Measurements from ENCODE around the gene LRP3.
A peak's percentile ranks its signal among the peaks of the same experiment; 100 is the strongest.
"Not testable (repeated sequence)": the region's sequence is repeated elsewhere in the genome, so short reads cannot be mapped to it uniquely, and the experiment has no call there.

Gene LRP3

DNA sequence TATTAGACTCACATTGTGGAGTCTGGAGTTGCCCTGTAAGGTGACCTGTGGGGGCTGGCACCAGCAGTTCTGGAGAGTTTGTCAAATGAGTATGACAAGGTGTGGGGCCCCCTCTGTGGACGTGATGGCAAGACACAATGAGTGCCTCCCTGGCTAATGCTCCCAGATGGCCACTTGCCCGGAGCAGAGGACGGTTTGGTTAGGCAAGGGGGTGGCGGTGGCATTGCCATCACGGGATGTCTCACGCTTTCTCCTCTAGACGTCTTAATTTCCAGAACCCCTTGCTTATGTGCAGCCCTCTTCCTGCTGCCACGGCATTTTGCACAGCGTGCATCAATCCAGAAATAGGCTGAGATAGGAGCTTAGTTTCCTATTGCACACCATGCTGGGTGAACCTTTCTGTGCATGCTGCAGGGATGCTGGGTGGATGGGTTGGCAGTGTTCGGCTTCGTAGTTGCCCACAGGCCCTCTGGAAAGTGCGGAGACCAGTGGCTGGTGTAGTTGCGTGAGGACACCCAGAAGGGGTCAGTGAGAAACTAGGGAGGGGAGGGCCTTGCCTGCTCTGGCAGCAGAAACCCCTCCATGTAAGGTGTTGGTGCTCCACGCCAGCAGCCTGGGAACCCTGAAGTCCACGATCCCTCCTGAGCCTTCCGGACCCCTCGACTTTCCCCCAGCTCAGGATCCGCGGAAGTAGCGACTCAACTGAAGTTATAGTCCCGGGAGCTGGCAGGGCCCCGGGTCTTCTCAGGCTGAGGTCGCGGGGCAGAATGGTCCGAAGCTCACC, 18.1 kb upstream of the LRP3 start:
- FAIRE-seq (peak; percentile 21), DNase-seq (ENCODE audit: insufficient read length, low spot score) (no peak)

DNA sequence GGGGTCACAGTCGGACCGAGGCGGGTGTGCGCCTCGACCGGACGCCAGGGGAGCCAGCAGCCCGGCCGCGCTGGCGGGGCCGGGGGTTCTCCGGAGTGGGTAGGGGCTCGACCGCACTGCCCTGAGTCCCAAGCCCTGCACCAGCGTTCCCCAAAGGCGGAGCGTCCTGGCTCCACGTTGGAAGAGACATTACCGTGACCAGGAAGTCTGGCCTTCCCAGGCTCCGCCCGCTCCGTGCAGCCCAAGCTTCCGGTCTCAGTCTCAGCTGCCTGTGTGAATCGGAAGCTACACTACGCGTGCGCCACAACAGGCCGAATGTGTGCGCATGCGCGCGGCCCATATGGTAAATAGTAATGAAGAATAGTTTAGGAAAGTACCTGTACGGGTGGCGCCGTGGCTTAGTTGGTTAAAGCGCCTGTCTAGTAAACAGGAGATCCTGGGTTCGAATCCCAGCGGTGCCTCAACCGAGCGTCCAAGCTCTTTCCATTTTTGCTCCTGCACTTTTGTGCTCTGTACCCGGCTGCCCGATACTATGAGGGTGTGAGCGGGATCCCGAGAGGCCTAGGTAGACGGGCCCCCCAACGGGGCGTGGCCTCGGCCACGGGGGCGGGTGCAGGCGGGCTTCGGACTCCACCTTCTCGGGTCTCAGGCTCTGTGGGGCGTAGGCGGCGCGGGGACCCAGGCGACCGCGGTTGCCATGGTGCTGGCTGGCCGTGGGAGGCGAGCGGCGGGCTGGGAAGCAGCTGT, 17.3 kb upstream of the LRP3 start:
- DNase-seq (ENCODE audit: insufficient read length, low spot score), result peak; percentile 91
- FAIRE-seq, result peak; percentile 97

DNA sequence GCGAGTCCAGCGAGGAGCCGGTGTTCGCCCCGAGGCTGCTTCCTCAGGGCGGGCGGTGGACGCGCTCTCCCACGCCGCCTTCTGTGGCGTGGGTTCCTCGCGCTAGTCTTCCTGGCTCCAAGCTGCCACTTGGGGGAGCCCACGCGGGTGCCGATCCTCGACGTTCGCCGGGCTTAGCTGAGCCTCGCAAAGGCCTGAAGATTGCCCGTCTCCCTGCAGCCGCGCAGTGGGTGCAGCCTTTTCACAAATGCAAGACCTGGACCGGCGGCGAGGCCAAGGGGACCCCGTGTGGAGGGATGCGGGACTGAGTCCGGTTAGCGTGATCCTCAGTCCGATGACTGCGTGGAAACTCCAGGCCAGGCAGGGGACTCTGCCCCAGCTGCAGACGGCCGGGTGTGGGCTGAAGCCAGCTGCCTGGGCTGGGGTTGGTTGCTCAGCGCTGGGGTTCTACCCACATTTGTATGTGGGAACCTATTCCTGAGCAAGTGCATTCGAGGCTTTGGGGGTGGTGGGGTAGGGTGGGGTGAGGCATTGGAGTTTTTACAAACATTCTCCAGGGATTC, 16.6 kb upstream of the LRP3 start:
- DNase-seq (ENCODE audit: insufficient read length, low spot score) (no peak), FAIRE-seq (no peak)

DNA sequence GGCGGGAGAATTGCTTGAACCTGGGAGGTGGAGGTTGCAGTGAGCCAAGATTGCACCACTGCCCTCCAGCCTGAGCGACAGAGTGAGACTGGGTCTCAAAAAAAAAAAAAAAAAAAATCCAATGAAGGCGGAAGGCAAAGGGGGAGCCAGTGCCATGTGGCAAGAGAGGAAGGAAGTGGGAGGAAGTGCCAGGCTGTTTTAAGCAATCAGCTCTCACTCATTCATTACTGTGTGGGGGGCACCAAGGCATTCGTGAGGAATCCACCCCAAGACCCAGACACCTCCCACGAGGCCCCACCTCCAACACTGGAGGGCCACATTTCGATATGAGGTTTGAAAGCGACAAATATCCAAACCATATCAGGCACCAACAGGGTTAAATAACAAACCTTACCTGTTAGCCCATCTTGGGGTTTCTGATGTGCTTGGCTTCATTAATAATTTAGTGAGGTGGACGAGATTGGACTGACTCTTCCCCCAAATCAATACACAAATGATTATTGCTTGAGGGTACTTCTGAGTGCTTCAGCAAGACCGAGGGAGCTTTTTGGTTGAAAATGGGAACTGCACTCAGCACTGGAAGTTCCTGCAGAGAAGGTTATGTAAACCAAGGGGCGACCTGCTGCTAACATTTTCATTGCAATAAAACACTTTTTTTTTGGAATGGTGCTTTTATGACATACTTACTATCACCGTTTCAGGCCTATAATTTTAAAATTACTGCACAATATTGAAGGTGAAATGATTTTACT, 7.5 kb upstream of the LRP3 start:
- no peak for FAIRE-seq
- no peak for DNase-seq (ENCODE audit: insufficient read length, low spot score)

DNA sequence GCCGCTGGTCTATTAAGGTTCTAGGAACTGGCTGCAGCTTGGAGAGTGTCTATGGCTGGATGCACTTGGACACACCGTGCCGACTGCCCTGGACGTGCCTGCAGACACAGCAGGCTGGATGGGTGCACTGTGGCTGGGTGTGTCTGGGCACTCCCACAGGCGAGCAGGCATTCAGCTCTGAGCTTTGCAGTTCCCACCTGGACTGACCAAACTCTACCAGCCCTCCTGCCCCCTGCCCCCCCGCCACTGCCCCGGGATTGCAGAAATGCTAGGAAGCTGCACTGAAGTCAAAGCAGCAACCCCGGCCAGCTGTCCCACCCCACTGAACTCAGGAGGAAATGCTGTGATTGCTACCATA, 7.0 kb upstream of the LRP3 start:
- DNase-seq (ENCODE audit: insufficient read length, low spot score), result no peak
- no peak for FAIRE-seq

DNA sequence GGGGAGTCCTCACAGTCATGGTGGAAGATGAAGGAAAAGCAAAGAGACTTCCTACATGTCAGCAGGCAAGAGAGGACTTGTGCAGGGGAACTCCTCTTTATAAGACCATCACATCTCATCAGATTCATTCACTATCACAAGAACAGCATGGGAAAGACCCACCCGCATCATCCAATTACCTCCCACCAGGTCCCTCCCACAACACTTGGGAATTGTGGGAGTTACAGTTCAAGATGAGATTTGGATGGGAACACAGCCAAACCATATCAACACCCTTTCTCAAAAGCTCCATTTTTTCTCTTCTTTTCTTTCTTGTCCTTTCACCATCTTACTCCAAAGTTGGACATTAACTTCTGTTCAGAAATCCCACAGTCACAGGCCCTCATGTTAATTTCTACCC, 4.7 kb upstream of the LRP3 start:
- FAIRE-seq (no peak), DNase-seq (ENCODE audit: insufficient read length, low spot score) (no peak)

DNA sequence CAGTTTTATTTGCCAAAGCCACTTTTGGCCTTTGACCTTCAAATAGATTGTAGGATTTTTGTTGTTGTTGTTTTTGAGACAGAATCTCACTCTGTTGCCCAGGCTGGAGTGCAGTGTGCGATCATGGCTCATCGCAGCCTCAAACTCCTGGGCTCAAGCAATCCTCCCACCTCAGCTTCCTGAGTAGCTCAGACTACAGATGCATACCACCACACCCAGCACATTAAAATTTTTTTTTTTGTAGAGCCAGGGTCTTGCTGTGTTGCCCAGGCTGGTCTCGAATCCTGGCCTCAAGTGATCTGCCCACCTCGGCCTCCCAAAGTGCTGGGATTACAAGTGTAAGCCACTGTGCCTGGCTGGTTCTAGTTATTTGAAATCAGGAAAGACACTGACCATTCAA, 3.0 kb upstream of the LRP3 start:
- not testable (repeated sequence) for DNase-seq (ENCODE audit: insufficient read length, low spot score); FAIRE-seq

DNA sequence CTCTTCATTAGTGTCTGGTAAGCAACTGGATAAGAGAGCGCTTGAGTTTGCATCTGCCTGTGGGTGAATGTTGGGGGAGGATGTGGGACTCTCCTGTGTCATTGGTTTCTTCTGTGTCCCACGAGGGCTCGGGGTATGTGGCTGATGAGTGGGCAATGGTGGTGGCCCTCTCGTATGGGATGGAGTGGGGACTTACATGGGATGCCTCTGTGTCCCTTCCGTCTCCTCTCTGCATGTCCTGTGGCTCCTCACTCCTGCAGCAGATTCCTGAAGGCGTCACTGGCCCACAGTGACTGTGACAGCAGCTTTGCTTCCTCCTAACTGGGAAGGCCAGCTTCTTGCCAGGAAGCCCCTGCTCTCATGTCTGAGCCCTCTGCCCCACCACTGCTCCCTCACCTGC, 2.6 kb upstream of the LRP3 start:
- no peak for FAIRE-seq
- no peak for DNase-seq (ENCODE audit: insufficient read length, low spot score)

DNA sequence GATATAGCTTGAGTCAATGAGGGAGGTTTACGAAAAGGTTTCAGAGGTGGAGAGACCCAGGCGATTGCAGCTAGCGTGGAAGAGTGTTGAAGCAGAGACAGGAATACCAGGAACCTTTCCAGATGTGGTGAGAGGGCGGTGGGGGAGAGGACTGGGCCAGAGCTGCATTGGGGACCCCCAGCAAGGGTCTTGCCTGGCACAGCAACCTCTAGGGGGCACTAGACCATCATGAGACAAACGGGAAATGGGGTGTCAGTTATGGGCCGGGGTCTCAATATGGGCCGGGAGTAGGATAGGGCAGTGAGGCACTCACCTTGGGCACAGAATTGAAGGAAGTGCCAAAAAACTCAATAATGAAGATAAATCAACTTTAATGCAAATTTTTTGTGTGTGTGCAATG, 2.1 kb upstream of the LRP3 start:
- no peak for DNase-seq (ENCODE audit: insufficient read length, low spot score)
- no peak for FAIRE-seq

DNA sequence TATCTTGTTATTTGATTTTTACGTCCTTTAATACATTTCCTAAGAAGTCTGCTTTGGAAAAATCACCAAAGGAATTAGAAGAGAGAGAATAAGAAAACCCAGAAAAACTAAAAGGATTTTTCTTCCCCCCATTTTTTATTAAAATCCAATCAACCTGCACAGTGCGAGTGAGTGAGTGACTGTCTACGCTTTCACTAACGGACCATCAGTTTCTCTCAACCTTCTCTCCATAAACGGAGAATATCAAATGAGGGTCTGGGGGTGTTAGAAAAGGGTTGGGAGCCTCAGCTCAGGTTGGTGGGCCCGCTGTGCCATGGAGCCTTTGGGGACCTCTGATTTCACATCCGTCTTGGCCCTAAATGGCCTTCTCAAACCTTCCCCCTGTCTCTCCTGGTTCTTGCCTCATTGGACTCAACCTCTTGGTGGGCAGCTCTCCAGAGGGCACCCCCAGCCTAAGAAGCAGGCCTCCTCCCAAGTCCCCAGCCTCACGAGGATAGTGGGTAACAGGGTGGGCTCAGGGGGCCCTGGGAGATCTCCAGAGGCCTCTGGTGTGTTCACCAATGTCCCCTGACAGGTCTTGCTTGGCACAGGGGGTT, 763 bp upstream of the LRP3 start:
- FAIRE-seq (no peak), DNase-seq (ENCODE audit: insufficient read length, low spot score) (no peak)

DNA sequence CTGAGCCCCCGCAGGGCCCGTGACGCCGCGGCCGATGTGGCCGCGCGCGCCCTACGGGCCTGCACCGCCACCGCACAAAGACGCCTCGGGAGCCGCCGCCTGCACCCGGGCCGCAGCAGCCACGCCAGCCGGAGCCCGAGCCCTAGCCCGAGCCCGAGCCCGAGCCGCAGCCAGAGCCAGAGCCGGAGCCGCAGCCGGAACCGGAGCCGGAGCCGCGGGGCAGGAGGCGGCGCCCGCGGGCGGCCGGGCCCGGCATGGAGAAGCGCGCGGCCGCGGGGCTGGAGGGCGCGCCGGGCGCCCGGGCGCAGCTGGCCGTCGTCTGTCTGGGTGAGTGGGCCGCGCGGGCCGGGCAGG, 379 bp downstream of the LRP3 start:
- no peak for DNase-seq (ENCODE audit: insufficient read length, low spot score)
- no peak for FAIRE-seq

DNA sequence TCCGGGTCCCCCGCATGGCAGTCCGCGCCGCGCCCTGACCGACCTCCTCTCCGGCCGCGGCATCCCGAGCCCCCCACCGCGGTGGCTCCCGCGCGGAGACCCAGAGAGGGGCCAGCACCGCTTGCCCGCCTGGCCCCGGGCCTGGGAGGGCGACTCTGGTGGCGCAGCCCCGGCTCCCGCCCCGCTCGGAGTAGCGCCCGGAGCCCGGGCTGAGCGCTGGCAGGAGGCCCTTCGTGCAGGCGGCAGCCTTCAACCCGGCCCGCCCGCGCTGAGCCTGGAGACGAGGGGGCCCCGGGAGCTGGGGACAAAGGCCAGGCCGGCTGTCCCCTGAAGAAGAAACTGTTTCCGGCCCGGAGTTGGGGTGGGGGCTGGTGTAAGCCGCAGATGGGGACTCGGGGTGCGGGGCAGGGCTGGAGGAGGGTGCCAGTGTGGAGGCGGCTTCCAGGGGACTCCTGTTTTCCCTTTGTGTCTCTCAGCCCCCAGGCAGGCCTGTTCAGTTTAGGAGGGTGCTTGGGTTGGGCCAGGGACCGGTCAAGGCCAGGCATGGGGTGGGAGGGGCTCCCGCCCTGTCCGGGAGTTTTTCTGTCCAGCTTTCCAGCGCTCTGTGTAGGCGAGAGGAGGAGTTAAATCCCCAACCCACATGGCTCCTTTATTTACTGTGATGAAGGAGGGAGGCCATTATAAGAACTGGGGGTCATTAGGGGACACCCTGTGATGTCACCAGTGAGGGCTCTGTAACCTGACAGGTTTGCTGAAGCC, 935 bp downstream of the LRP3 start:
- DNase-seq (ENCODE audit: insufficient read length, low spot score) (no peak), FAIRE-seq (no peak)

DNA sequence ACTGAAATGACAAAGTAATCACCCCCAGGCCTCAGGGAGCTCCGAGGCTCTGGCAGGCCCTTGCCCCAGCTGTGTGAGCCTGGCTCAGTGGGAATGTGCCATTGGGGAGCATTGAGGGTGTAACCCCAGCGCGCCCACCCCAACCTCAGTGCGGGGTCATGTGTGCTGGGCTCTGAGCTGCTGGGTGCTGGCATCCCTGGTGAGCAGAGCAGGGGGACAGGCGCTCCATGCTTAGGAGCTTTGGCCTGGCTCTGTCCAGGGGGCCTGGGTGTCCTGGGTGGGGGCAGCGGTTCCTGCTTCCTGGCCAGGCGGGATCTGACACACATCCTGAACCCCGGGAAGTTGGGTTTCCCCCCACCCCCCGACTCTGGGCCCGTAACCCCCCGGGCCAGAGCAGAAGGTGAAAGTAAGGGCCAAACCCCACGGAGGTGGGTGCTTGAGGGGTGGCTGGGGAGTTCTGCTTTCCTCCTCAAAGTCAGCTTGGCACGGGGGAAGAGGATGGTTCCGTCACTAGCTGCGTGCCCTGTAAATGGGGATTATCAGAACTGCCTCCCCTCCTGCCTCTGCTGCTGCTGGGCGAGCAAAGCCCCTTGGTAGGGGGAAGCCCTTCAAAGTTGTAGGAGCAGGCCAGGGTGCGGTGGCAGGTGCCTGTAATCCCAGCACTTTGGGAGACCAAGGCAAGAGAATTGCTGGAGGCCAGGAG, 1.7 kb downstream of the LRP3 start:
- DNase-seq (ENCODE audit: insufficient read length, low spot score) (no peak), FAIRE-seq (no peak)

DNA sequence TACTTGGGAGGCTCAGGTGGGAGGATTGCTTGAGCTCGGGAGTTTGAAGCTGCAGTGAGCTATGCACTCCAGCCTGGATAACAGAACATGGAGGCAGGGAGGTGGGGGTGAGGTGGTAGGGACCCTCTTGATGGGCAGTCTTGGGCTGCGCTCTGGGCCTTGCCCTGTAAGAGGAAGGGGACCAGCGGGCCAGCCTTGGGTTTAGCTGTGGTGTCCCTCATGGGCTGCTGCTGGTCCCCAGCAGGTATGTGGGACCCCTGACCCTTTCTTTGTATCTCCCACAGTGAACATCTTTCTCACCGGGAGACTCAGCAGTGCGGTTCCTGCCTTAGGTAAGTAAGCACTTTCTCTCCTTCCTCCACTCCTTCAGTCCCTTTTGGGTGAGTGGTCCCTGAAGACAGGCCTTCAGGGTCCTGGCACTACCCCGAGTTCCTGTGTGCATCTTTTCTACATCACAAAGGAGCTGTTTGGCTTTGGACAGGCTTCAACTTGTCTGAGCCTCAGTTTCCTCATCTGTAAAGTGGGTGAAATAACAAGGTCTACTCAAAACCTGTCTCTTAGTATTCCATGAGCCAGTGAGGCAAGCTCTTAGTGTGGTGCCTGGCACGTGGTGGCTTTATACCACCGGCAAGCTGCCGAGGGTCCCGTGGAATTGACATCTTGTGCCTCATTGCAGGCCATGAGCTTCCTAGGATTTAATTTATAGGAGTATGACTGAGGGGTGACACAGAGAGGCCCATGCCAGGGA, 2.5 kb downstream of the LRP3 start:
- FAIRE-seq (no peak), DNase-seq (ENCODE audit: insufficient read length, low spot score) (no peak)

DNA sequence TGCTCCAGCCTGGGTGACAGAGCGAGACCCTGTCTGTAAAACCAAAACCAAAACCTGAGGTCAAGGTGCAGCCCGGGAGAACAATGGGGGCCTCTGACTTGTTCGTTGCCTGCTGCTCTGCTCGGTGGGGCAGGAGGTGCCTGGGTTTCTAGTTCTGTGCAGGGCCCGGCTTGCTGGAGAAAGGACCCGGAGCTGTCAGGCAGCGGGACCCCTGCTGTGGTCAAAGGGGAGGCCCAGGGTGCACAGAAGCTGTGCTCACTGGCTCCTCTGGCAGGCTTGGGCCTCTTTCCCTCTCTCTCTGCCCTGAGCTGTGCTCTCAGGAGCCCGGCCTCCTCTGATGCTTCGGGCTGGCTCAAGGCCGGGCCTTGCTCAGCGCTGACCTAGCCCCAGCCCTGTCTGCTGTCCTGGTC, 3.5 kb downstream of the LRP3 start:
- FAIRE-seq (no peak), DNase-seq (ENCODE audit: insufficient read length, low spot score) (no peak)

DNA sequence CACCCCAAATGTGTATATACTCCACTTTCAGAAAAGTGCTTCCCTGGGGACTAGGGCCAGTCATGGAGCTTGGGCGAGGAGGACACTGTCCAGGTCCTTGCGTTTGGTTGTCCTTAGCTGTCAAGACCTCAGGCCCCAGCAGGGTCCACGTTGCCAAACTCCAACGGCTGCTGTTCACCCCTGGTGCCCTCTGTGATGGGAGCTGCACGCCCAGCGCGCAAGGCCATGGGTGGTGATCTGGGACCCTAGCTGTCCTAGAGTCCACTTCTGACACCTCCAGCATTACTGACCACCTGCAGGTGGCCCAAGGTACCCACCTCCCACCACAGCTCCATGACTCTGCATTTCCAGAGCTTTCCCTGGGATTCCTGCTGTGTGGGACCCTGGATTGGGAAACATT, 4.0 kb downstream of the LRP3 start:
- FAIRE-seq (no peak), DNase-seq (ENCODE audit: insufficient read length, low spot score) (no peak)

DNA sequence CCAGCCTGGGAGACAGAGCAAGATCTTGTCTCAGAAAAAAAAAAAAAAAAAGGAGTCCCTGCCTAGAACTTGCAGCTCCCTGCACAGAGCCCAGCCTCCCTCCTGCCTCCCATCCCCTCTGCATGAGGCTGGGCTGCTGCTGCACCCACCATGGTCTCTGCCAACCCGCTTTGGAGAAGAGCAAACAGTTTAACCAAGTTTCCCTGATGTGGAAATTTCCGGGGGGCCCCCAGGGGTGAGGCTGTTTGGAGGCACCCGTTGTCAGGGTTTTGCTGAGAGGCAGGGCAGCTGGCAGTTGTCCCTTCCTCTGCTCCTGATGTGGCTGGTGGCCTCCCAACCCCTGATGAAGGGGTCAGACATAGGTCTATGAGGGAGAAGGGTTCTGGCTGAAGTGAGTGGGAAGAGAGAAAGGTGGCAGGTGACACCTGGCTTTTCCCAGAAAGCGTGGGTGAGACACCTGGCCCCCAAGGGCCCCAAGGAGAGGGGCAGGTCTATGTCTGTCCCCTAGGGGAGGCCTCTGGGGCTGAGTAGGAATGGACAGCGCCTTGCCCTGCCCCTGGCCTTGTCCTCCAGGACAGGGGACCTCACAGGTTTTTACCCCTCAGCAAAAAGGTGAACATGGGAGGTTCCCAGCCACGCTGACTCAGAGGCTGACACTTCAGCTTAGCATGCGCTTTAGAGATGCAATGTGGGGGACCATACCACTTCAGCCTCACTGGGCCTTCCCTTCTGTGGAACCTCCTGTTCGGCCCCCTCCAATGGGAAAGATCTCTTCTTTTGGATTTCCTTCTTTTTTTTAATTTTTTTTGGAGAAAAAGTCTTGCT, 5.5 kb downstream of the LRP3 start:
- FAIRE-seq (no peak), DNase-seq (ENCODE audit: insufficient read length, low spot score) (no peak)

DNA sequence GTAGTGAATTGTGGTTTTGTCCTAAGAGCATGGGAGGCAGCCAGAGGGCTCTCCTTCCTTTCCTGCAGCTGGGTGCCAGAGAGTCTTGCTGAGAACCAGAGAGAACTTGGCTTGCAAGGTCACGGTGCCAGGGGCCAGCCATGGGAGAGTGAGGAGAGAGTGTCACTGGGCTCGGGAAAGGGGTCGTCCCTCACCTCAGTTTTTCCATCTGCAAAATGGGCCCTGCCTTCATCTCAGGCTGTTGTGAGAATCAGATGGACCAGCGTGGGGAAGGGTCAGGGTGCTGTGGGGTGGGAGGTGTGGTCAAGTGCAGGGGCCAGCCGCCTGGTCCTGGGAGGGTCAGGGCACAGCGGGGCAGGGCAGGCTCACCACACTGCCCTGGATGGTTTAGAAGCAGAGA, 7.3 kb downstream of the LRP3 start:
- DNase-seq (ENCODE audit: insufficient read length, low spot score) (no peak), FAIRE-seq (no peak)
